HepG2 (cell line): Measurements from ENCODE around the gene CAPN7. TPM values are rescaled to one million over a fixed set of nuclear protein-coding genes. Genes with fewer than 3 reads are reported as not detected.

Experiments
- DDIT3 ChIP-seq: sonication (generic); formaldehyde crosslinking; IDR thresholded peaks from 2 replicates; pipeline ENCODE4 v1.4.0; 2020; ENCODE audit warnings: mild to moderate bottlenecking, missing genetic modification reagents
- ELF4 ChIP-seq: sonication (generic); formaldehyde crosslinking; IDR thresholded peaks from 2 replicates; pipeline ENCODE4 v1.5.0; 2020; ENCODE audit warnings: missing genetic modification reagents, mild to moderate bottlenecking, moderate library complexity, borderline replicate concordance
- ETV6 ChIP-seq: sonication (generic); formaldehyde crosslinking; conservative IDR thresholded peaks from 2 replicates; pipeline ENCODE4 v1.4.0; 2020; ENCODE audit warnings: missing genetic modification reagents
- FOXK1 ChIP-seq: sonication (generic); formaldehyde crosslinking; IDR thresholded peaks from 2 replicates; pipeline ENCODE4 v1.4.0; 2020; ENCODE audit warnings: low read depth, missing genetic modification reagents, borderline replicate concordance
- HIC2 ChIP-seq: sonication (generic); formaldehyde crosslinking; IDR thresholded peaks from 2 replicates; pipeline ENCODE4 v1.9.0; 2022; ENCODE audit warnings: low read depth, missing genetic modification reagents
- SSRP1 ChIP-seq: IDR thresholded peaks from 2 replicates; pipeline ENCODE4 v1.6.1; 2016; ENCODE audit warnings: control low read depth
- THAP7 ChIP-seq: sonication (generic); formaldehyde crosslinking; IDR thresholded peaks from 2 replicates; pipeline ENCODE4 v1.8.1; 2023; ENCODE audit warnings: mild to moderate bottlenecking, missing genetic modification reagents
- ZBTB37 ChIP-seq: sonication (generic); formaldehyde crosslinking; IDR thresholded peaks from 2 replicates; pipeline ENCODE4 v1.4.0; 2020; ENCODE audit warnings: mild to moderate bottlenecking, missing genetic modification reagents
- ZBTB40 ChIP-seq, 2 experiments: fragments of 450-650 bp in 1 of 2; sonication (generic) in 1 of 2; formaldehyde crosslinking in 1 of 2; IDR thresholded peaks; 2 replicates each; pipeline versions ENCODE4 v1.6.1 to v1.8.0; 2016 to 2022; ENCODE audit warnings: antibody characterized with exemption in 1 of 2, mild to moderate bottlenecking in 1 of 2, missing genetic modification reagents in 1 of 2
- ZNF367 ChIP-seq: sonication (generic); formaldehyde crosslinking; IDR thresholded peaks from 2 replicates; pipeline ENCODE4 v1.4.0; 2020; ENCODE audit warnings: missing genetic modification reagents, borderline replicate concordance
- ZNF678 ChIP-seq: sonication (generic); formaldehyde crosslinking; IDR thresholded peaks from 2 replicates; pipeline ENCODE4 v1.4.0; 2020; ENCODE audit warnings: mild to moderate bottlenecking, missing genetic modification reagents
- ZNF761 ChIP-seq: sonication (generic); formaldehyde crosslinking; conservative IDR thresholded peaks from 2 replicates; pipeline ENCODE4 v1.4.0; 2020; ENCODE audit warnings: mild to moderate bottlenecking, missing genetic modification reagents
- ZNF878 ChIP-seq: sonication (generic); formaldehyde crosslinking; IDR thresholded peaks from 2 replicates; pipeline ENCODE4 v1.8.1; 2023; ENCODE audit warnings: mild to moderate bottlenecking, missing genetic modification reagents, moderate library complexity
- polyA plus RNA-seq, 8 experiments: library from polyadenylated mRNA; depleted of rRNA in 3 of 8; stranded (reverse) in 7 of 8; unstranded in 1 of 8; fragments of >200 nt; fragmentation: Illumina TruSeq in 4 of 8; extraction: Trizol in 4 of 8; gene quantifications; 2 replicates each; pipeline versions ENCODE4 v1.2.1 to v1.2.3, GENCODE V29; 2011 to 2016; ENCODE audit warnings: low read depth in 4 of 8, missing spikeins in 1 of 8, mixed read lengths in 1 of 8; ENCODE audit not compliant: insufficient read depth in 1 of 8
- total RNA-seq, 5 experiments: library from RNA; depleted of rRNA; stranded (reverse); fragments of >200 nt; fragmentation: Illumina TruSeq; extraction: Trizol; gene quantifications; 2 replicates each; pipeline ENCODE4 v1.2.3, GENCODE V29; 2016; ENCODE audit warnings: low read depth in 1 of 5

Gene CAPN7
- total and polyA plus RNA-seq, 2 of the 13 experiments (the other 11 are each of a cell fraction or from before 2014, with no cell fraction given): 16.7 to 36.8 TPM

- TF ChIP-seq ZBTB40 (IDR thresholded peaks at IDR 0.05) (no peak), ZBTB40 (CRISPR knock-in tag; IDR thresholded peaks at IDR 0.05) (peak; percentile 27; the same call in 1 of the 2 replicates), ZNF678 (no peak), DDIT3 (CRISPR knock-in tag) (no peak), ZBTB37 (no peak), ZNF761 (CRISPR knock-in tag) (no peak), SSRP1 (no peak), THAP7 (no peak), ZNF367 (CRISPR knock-in tag) (no peak), ELF4 (0 out of 2 replicates have a peak, but pooled peaks have one; percentile 43), ZNF878 (CRISPR knock-in tag) (no peak), FOXK1 (CRISPR knock-in tag) (0 out of 2 replicates have a peak, but pooled peaks have one; percentile 46), ETV6 (CRISPR knock-in tag) (no peak), HIC2 (CRISPR knock-in tag) (no peak)
These were observed 873 bp downstream of the CAPN7 start (continued) for GRCh38 chr3:15206662-15207576.
